ENCODE data around the gene TRABD.
A peak's percentile ranks its signal among the peaks of the same experiment; 100 is the strongest.
"Not testable (repeated sequence)": the region's sequence is repeated elsewhere in the genome, so short reads cannot be mapped to it uniquely, and the experiment has no call there.

Gene TRABD

DNA sequence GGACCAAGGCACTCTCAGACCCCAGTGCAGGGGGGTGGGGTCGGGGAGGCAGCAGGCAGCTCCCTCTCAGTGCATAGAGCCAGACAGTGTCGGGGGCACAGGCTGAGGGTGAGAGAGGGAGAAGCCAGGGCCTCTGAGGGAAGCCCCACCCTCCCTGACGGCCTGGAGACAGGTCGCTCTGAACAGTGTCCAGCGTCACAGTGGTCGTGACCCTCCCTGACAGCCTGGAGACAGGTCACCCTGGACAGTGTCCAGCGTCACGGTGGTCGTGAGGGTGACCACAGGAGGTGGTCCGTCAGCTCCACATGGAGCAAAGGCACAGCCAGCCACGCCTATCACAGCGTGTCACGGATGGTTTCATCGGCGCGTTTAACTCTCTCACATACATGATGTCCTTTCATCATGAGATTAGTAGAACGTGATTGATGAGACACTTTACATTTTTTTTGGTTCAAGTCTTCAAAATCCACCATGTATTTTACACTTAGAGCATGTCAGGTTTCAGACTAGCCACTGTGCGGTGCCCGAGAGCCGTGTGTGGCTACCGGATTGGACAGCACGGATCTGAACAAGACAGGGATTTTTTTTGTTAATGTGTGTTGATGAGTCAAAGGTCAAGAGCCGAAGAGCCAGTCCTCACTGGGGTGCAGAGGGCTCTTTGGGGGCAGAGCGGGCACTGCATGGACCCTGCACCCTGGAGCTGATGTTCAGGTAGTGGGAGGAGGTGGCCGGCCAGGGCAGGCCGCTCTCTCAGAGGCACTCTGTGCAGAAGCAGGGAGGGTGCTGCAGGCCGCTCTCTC is 39.1 kb upstream of the TRABD start:
- Histone ChIP-seq H2BK5ac (ENCODE audit: low read depth, low read length, poor library complexity, severe bottlenecking) (no peak overlapping the region), H2BK12ac (ENCODE audit: low read length in 2 of 2) (no peak overlapping the region), H3K9me3 (ENCODE audit: control insufficient read depth, low read length) (no peaks in the 10 kb centered on the region), H2BK15ac (ENCODE audit: low read depth, poor library complexity, severe bottlenecking) (no peak overlapping the region), H2BK120ac (ENCODE audit: low read depth, low read length) (no peak overlapping the region), H3K18ac (ENCODE audit: low read depth in 1 of 2, low read length in 2 of 2) (no peak overlapping the region), H3K36me3 (ENCODE audit: control insufficient read depth in 1 of 2, insufficient read depth in 2 of 2, low read depth in 1 of 2, low read length in 2 of 2) (no peaks in the 10 kb centered on the region), H3K79me1 (replicated peaks; ENCODE audit: low read length, poor library complexity, severe bottlenecking) (no peaks in the 10 kb centered on the region), H3K4me3 (ENCODE audit: insufficient read depth in 1 of 2, low read depth in 1 of 2, low read length in 2 of 2) (no peak overlapping the region), H3K4ac (ENCODE audit: low read depth in 1 of 2, low read length in 2 of 2) (no peak overlapping the region), H2AFZ (ENCODE audit: low read depth, low read length) (no peak overlapping the region), H3K27ac (ENCODE audit: low read length, poor library complexity, severe bottlenecking) (no peak overlapping the region), H3K9ac (ENCODE audit: low read length) (peak overlapping the region; percentile 38), H3K4me1 (ENCODE audit: control insufficient read depth, insufficient read depth, low read depth, low read length) (peaks cover 12% of the 10 kb centered on the region), H2AK5ac (ENCODE audit: low read length, severe bottlenecking) (no peak overlapping the region), H3K23ac (ENCODE audit: low read length in 2 of 2) (no peak overlapping the region), H3K27me3 (ENCODE audit: control insufficient read depth in 1 of 2, insufficient read depth in 1 of 2, low read length in 2 of 2) (peaks cover 13 to 44% of the 10 kb centered on the region in 2 experiments), H4K91ac (ENCODE audit: low read length) (peak overlapping the region; percentile 73), H3K14ac (ENCODE audit: low read length in 2 of 2) (no peak overlapping the region), H4K8ac (ENCODE audit: low read length) (no peak overlapping the region), H3K4me2 (ENCODE audit: low read length, poor library complexity, severe bottlenecking) (no peak overlapping the region)
- 70% methylated on average over 24 of the region's 27 CpGs for WGBS
- no peak for DNase-seq

DNA sequence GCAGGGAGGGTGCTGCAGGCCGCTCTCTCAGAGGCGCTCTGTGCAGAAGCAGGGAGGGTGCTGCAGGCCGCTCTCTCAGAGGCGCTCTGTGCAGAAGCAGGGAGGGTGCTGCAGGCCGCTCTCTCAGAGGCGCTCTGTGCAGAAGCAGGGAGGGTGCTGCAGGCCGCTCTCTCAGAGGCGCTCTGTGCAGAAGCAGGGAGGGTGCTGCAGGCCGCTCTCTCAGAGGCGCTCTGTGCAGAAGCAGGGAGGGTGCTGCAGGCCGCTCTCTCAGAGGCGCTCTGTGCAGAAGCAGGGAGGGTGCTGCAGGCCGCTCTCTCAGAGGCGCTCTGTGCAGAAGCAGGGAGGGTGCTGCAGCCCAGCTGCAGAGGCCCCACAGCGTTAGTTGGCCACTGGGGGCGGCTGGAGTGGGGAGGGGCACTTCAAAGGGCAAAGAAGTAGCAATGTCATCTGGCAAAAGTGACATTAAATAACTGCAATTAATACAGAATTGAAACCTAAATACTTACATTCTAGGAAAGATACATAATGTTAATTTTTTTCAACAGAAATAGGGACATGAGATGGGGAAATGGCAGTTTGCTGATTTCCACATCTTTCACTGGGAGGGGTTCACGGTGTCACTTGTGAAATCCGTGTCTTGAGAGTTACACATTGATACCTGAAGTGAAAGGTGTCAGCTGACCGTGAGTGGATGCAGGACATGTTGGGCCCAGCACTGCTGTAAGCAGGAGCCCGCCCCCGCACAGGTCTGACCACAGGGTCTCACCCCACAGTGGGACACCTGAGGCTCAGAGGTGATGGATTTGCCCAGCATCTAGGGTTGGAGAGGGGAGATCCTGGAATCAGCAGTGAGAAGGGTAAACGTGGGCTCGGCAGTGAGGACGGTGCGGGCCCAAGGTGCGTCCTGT is 38.2 kb upstream of the TRABD start:
- H2BK5ac ChIP-seq (ENCODE audit: low read depth, low read length, poor library complexity, severe bottlenecking); H2AFZ ChIP-seq (ENCODE audit: low read depth, low read length); H3K14ac ChIP-seq (ENCODE audit: low read length in 2 of 2); H3K27ac ChIP-seq (ENCODE audit: low read length, poor library complexity, severe bottlenecking); H3K79me1 ChIP-seq (replicated peaks; ENCODE audit: low read length, poor library complexity, severe bottlenecking); H3K9me3 ChIP-seq (ENCODE audit: control insufficient read depth, low read length); H3K4ac ChIP-seq (ENCODE audit: low read depth in 1 of 2, low read length in 2 of 2); H3K4me2 ChIP-seq (ENCODE audit: low read length, poor library complexity, severe bottlenecking); H3K4me3 ChIP-seq (ENCODE audit: insufficient read depth in 1 of 2, low read depth in 1 of 2, low read length in 2 of 2); H3K23ac ChIP-seq (ENCODE audit: low read length in 2 of 2); H3K4me1 ChIP-seq (ENCODE audit: control insufficient read depth, insufficient read depth, low read depth, low read length); H4K91ac ChIP-seq (ENCODE audit: low read length); H3K18ac ChIP-seq (ENCODE audit: low read depth in 1 of 2, low read length in 2 of 2); H2BK120ac ChIP-seq (ENCODE audit: low read depth, low read length); H3K36me3 ChIP-seq (ENCODE audit: control insufficient read depth in 1 of 2, insufficient read depth in 2 of 2, low read depth in 1 of 2, low read length in 2 of 2); H2AK5ac ChIP-seq (ENCODE audit: low read length, severe bottlenecking); H3K9ac ChIP-seq (ENCODE audit: low read length); H2BK12ac ChIP-seq (ENCODE audit: low read length in 2 of 2); H4K8ac ChIP-seq (ENCODE audit: low read length); DNase-seq; H2BK15ac ChIP-seq (ENCODE audit: low read depth, poor library complexity, severe bottlenecking): not testable (repeated sequence)
- peaks cover 16 to 44% of the 10 kb centered on the region in 2 experiments for H3K27me3 ChIP-seq (ENCODE audit: control insufficient read depth in 1 of 2, insufficient read depth in 1 of 2, low read length in 2 of 2)
- 80% methylated on average over 14 of the region's 26 CpGs for WGBS

DNA sequence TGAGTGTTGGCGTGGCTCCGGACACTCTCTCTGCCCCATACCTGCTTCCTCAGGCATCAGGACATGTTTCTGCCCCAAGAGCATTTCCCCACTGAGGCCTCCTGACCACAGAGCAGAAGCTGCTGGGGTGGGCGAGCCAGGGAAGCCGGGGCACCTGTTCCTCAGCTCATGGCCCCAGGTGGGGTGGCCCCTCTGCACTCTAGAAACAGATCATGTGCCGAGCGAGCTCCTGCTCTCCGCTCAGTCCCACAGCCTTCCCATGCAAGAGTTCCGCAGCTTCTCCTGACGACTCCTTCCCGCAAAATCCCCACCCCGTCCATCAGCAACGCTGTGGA is 37.6 kb upstream of the TRABD start:
- no peak overlapping the region for H2BK5ac ChIP-seq (ENCODE audit: low read depth, low read length, poor library complexity, severe bottlenecking)
- H4K8ac ChIP-seq (ENCODE audit: low read length): no peak overlapping the region
- H2BK120ac ChIP-seq (ENCODE audit: low read depth, low read length): no peak overlapping the region
- no peak for DNase-seq
- H3K23ac ChIP-seq (ENCODE audit: low read length in 2 of 2): no peak overlapping the region
- H2AFZ ChIP-seq (ENCODE audit: low read depth, low read length): no peak overlapping the region
- no peak overlapping the region for H3K4me2 ChIP-seq (ENCODE audit: low read length, poor library complexity, severe bottlenecking)
- H3K18ac ChIP-seq (ENCODE audit: low read depth in 1 of 2, low read length in 2 of 2): no peak overlapping the region
- H3K27ac ChIP-seq (ENCODE audit: low read length, poor library complexity, severe bottlenecking): no peak overlapping the region
- no peak overlapping the region for H2BK15ac ChIP-seq (ENCODE audit: low read depth, poor library complexity, severe bottlenecking)
- no peak overlapping the region for H3K14ac ChIP-seq (ENCODE audit: low read length in 2 of 2)
- no peak overlapping the region for H3K4ac ChIP-seq (ENCODE audit: low read depth in 1 of 2, low read length in 2 of 2)
- no peaks in the 10 kb centered on the region for H3K79me1 ChIP-seq (replicated peaks; ENCODE audit: low read length, poor library complexity, severe bottlenecking)
- no peak overlapping the region for H3K9ac ChIP-seq (ENCODE audit: low read length)
- no peak overlapping the region for H4K91ac ChIP-seq (ENCODE audit: low read length)
- H2BK12ac ChIP-seq (ENCODE audit: low read length in 2 of 2): no peak overlapping the region
- H3K4me1 ChIP-seq (ENCODE audit: control insufficient read depth, insufficient read depth, low read depth, low read length): peaks cover 9% of the 10 kb centered on the region
- H3K4me3 ChIP-seq (ENCODE audit: insufficient read depth in 1 of 2, low read depth in 1 of 2, low read length in 2 of 2): peak overlapping the region in 1 of 2 experiments; percentile 18
- 88% methylated on average over 12 of the region's 12 CpGs for WGBS
- no peak overlapping the region for H2AK5ac ChIP-seq (ENCODE audit: low read length, severe bottlenecking)
- no peaks in the 10 kb centered on the region for H3K36me3 ChIP-seq (ENCODE audit: control insufficient read depth in 1 of 2, insufficient read depth in 2 of 2, low read depth in 1 of 2, low read length in 2 of 2)
- no peaks in the 10 kb centered on the region for H3K9me3 ChIP-seq (ENCODE audit: control insufficient read depth, low read length)
- peaks cover 21 to 42% of the 10 kb centered on the region in 2 experiments for H3K27me3 ChIP-seq (ENCODE audit: control insufficient read depth in 1 of 2, insufficient read depth in 1 of 2, low read length in 2 of 2)

All from mesenchymal stem cell (in vitro differentiated cells and primary cell).